ENCODE data around the gene STXBP5L.
"Not testable (repeated sequence)": the region's sequence is repeated elsewhere in the genome, so short reads cannot be mapped to it uniquely, and the experiment has no call there.

STXBP5L gene

GRCh38 chr3:121167374-121168139 is 259.6 kb downstream of the STXBP5L start:
- H3K4me1 ChIP-seq (ENCODE audit: control insufficient read depth in 1 of 2, insufficient read depth in 1 of 2, low read depth in 1 of 2, low read length in 1 of 2): no peaks in the 10 kb centered on the region
- H3K27me3 ChIP-seq: no peaks in the 10 kb centered on the region
- H3K27ac ChIP-seq: no peak overlapping the region
- no peaks in the 10 kb centered on the region for H3K36me3 ChIP-seq
- no peaks in the 10 kb centered on the region for H3K9me3 ChIP-seq
- no peak overlapping the region for H3K4me3 ChIP-seq (ENCODE audit: low read depth in 1 of 2, low read length in 1 of 2)
- TF ChIP-seq CTCF (IDR thresholded peaks at IDR 0.05): no peak

- no peak overlapping the region for H3K4me3 ChIP-seq (ENCODE audit: low read depth in 1 of 2, low read length in 1 of 2)
- no peak overlapping the region for H3K27ac ChIP-seq
- H3K36me3 ChIP-seq: no peaks in the 10 kb centered on the region
- H3K9me3 ChIP-seq: no peaks in the 10 kb centered on the region
- TF ChIP-seq CTCF (IDR thresholded peaks at IDR 0.05): no peak
- no peaks in the 10 kb centered on the region for H3K27me3 ChIP-seq
- no peaks in the 10 kb centered on the region for H3K4me1 ChIP-seq (ENCODE audit: control insufficient read depth in 1 of 2, insufficient read depth in 1 of 2, low read depth in 1 of 2, low read length in 1 of 2)
Measured at GRCh38 chr3:121175083-121175482, 267.1 kb downstream of the STXBP5L start.

GRCh38 chr3:121190626-121191025 is 282.6 kb downstream of the STXBP5L start:
- H3K9me3 ChIP-seq; H3K36me3 ChIP-seq; H3K27ac ChIP-seq; H3K27me3 ChIP-seq; H3K4me3 ChIP-seq (ENCODE audit: low read depth in 1 of 2, low read length in 1 of 2); H3K4me1 ChIP-seq (ENCODE audit: control insufficient read depth in 1 of 2, insufficient read depth in 1 of 2, low read depth in 1 of 2, low read length in 1 of 2): not testable (repeated sequence)

- TF ChIP-seq CTCF (IDR thresholded peaks at IDR 0.05): no peak
- H3K27ac ChIP-seq: no peak overlapping the region
- H3K27me3 ChIP-seq: no peaks in the 10 kb centered on the region
- H3K9me3 ChIP-seq: no peaks in the 10 kb centered on the region
- no peaks in the 10 kb centered on the region for H3K4me1 ChIP-seq (ENCODE audit: control insufficient read depth in 1 of 2, insufficient read depth in 1 of 2, low read depth in 1 of 2, low read length in 1 of 2)
- no peaks in the 10 kb centered on the region for H3K36me3 ChIP-seq
- H3K4me3 ChIP-seq (ENCODE audit: low read depth in 1 of 2, low read length in 1 of 2): no peak overlapping the region
Measured at GRCh38 chr3:121202573-121202972, 294.6 kb downstream of the STXBP5L start.

- no peak overlapping the region for H3K4me3 ChIP-seq (ENCODE audit: low read depth in 1 of 2, low read length in 1 of 2)
- no peaks in the 10 kb centered on the region for H3K27me3 ChIP-seq
- no peaks in the 10 kb centered on the region for H3K9me3 ChIP-seq
- TF ChIP-seq CTCF (IDR thresholded peaks at IDR 0.05): no peak
- H3K4me1 ChIP-seq (ENCODE audit: control insufficient read depth in 1 of 2, insufficient read depth in 1 of 2, low read depth in 1 of 2, low read length in 1 of 2): no peaks in the 10 kb centered on the region
- H3K27ac ChIP-seq: no peak overlapping the region
- no peaks in the 10 kb centered on the region for H3K36me3 ChIP-seq
Measured at GRCh38 chr3:121223116-121223515, 315.1 kb downstream of the STXBP5L start.

- Histone ChIP-seq H3K4me3 (ENCODE audit: low read depth in 1 of 2, low read length in 1 of 2) (no peak overlapping the region), H3K4me1 (ENCODE audit: control insufficient read depth in 1 of 2, insufficient read depth in 1 of 2, low read depth in 1 of 2, low read length in 1 of 2) (no peaks in the 10 kb centered on the region), H3K27me3 (no peaks in the 10 kb centered on the region), H3K36me3 (no peaks in the 10 kb centered on the region), H3K9me3 (no peaks in the 10 kb centered on the region), H3K27ac (no peak overlapping the region)
- TF ChIP-seq CTCF (IDR thresholded peaks at IDR 0.05): no peak
Measured at GRCh38 chr3:121228971-121229370, 321.0 kb downstream of the STXBP5L start.

GRCh38 chr3:121230194-121230593 is 322.2 kb downstream of the STXBP5L start:
- H3K4me3 ChIP-seq (ENCODE audit: low read depth in 1 of 2, low read length in 1 of 2); H3K27me3 ChIP-seq; H3K4me1 ChIP-seq (ENCODE audit: control insufficient read depth in 1 of 2, insufficient read depth in 1 of 2, low read depth in 1 of 2, low read length in 1 of 2); H3K36me3 ChIP-seq; H3K9me3 ChIP-seq; H3K27ac ChIP-seq: not testable (repeated sequence)

Measured in neutrophil (primary cell).